ENCODE results near the gene RMC1.
"Not testable (repeated sequence)": the region's sequence is repeated elsewhere in the genome, so short reads cannot be mapped to it uniquely, and the experiment has no call there.

RMC1 gene

DNA sequence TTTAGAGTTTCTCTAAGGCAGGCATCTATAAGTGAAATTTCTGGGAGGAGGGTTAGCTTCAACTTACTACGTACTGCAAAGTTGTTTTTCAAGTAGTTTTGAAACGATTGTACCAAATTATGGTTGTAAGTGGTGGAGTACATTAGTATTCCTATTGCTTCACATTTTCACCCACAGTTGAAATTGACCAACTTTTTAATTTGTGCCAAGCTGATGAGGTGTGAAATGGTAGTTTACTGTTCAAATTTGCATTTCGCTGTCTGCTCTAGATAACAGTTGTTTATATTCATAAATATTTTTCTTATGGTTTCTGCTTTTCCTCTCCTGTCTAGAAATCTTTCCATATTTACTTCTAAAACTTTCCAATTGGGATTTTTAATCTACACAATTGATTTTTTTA is 64.4 kb downstream of the RMC1 start:
- DNase-seq: no peak

DNA sequence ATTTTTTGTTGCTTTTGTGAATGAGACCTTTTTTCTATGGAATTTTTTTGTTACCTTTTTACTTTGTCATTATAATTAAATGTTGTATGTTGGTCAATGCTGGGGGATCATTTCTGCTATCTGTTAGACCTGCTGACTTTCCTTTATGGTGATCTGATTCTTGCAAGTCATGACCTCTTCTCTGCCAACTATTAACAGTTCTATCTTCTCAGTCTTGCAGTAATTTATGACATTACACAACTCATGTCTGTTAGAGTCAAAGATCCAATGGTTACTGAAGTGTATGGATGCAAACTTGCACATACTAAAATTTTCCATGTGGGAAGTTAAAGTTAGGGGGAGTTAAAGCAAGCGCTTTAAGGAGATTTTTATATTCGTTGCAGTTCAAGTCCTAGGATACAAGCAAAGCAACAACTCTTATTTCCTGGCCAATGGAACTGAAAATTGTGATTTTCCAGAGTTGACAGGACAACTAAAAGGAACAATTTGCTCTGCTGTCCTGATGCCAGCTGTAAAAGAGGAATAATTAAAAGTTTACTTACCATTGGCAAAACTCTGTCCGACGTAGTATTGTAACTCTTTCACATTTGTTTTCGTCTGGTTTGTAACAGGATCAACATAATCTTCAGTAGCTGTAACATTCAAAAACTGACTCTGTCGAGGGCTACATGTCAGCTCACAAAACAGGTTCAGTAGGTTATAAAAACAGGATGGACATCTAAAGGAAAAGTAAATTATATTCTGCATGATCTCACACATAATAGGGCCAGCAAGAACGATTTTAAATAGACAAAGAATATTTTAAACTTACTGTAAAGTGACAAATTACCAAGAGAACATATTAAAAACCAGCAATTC is 65.2 kb downstream of the RMC1 start:
- no peak for DNase-seq

DNA sequence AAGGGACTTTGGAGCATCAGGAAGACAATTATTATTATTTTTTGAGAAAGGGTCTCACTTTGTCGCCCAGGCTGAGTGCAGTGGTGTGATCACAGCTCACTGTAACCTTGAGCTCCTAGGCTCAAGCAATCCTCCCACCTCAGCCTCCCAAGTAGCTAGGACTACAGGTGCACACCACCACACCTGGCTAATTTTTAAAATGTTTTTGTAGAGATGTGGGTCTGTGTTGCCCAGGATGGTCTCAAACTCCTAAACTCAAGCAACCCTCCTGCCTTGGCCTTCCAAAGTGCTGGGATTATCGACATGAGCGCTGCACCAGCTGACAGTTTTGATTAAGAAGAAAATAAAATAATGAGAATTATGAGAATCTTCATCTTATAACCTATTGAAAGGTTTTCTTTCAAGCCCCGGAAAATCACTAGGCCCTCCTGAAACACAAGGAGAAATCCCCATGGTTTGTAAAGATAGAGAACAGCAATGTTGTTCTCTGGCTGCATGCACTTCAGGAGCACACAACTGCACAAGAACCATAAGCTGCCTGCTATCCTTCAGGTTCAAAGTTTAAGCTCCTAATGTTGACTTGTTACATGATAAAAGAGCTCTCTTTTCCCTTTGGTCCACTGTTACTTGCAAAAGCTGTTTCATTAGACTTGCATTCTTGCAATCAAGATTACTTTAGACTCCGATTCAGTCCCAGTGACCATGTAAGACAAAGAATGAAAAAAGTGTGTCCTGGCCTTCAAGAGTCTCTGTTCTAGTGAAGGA is 66.2 kb downstream of the RMC1 start:
- no peak for DNase-seq

DNA sequence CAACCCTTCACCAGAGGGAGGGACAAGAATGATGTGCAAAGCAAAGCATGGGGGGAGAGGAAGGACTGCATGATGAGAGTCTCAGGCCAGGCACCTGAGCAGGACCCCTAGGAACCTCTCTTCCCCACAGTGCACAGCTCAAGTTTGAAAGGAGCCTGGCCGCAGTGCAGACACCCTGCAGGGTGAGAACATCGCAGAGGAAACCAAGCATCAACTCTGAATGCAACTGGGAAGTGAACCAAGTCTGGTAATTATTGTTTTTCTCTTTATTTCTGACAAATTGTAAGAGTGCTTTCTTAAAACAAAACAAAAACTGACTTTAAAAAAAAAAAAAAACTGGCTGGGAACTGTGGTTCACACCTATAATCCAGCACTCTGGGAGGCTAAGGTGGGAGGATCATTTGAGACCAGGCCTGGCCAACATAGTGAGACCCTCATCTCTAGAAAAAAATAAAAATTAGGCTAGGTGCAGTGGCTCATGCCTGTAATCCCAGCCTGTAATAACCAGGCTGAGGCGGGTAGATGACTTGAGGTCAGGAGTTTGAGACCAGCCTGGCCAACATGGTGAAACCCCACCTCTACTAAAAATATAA is 67.7 kb downstream of the RMC1 start:
- no peak for DNase-seq

DNA sequence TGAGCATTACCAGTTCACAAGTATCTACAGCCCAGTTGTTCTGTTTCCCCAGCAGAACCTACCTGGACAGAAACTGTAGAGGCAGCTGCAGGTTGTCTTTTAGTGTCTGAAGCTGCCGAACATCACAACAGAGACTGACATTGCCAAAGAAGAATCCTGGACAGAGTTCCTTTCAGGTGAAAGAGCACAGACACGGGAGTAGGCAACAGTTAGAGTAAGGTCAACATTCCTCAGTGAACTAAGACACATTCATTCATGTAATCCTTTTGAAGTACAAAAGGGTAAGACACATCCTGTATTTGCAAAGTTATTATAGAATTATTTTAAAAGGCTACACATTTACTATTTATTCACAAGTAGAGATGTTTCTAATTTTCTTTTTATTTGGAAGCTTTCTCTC is 68.7 kb downstream of the RMC1 start:
- DNase-seq: no peak

DNA sequence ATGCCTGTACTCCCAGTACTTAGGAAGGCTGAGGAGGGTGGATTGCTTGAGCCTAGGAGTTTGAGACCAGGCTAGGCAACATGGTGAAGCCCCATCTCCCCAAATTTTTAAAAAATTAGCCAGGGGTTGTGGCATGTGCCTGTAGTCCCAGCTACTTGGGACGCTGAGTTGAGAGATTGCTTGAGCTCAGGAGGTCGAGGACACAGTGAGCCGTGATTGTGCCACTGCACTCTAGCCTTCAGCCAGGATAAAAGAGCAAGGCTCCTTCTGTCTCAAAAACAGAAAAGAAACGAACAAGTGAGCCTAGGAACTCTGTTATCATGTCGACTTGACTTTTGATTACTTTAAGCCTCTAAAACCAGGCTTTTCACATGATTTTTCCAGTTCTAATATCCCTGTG is 69.3 kb downstream of the RMC1 start:
- DNase-seq: no peak

DNA sequence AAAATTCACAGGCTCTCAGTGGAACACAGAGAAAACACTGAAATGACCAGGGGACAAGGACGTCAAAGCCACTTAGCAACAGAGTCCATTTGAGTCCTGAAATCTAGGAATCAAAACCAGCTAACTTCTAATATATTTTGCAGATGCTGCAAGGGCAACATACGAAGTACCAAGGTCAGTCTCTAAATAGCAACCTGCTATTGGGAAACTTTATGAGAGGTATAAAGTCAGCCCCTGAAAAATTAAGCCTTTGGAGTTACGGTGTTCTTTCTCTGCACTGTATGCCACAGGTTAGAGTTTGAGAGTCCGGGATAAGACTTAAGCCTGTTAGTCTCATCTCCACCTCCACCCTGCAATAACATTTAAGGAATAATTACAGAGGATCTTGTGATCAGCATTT is 69.7 kb downstream of the RMC1 start:
- DNase-seq: no peak

DNA sequence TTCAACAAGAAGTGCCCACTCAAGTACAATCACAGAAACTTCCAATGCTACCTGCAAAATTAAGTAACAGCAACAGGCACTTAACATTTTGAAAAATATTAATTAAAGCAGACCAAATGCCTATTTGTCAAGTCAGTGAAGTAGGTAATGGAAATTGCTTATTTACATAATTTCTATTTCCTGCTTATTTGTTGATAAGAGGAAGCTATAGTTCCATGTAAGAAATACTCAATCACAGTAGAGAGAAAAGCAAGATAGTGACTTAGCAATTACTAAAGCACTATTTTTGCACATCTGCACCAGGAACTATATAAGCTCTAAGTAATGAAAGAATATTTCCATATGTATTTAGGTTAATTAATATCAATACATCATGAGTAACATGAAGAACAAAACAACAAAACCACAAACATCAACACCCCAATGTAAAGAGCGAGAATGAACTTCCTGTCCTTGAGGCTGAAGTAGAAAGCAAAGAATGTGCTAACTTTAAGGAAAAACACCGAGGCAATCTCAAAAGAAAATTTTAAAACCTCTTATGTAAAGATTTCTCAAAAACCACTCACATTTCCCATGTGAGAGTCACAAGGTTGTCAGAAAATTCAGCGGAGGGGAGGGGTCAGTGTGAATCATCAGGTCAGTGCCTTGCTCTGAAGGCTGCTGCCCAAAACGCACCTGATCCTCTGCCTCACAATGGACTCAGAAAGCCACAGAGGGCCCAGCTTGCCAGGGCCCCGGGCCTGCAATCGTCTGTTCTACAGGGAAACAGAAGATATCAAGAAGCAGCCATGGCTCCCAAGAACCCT is 70.5 kb downstream of the RMC1 start:
- peak; percentile 57 for DNase-seq

DNA sequence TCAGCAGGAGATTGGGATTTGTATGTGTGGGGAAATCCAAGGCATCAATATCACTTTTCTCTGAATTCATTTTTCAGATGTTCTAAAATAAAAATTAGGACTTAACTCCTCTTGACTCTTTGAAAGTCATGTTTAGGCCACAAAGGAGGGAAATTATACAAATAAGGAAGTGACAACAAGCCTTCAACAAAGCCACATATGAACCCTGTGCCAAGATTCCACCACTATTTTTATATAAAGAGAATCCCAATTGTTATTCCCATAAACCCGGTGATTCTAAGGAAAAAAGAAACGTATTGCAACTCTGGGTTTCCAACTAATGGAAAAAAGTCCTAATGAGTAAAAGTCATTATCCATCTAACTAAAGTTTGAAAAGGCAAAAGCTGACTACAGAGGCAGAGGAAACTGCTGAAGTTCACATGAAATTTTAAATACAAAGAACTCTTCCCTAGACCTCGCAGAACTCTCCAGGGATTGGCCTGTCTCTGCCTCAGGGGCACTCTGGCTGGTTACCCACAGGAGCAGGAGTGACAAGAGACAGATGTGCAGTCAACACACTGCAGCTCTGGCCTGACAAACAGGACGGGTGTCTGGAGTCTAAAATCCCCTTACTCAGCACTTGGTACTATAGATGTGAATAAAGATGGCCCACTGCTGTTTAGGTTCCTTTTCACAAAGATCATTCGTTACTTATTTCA is 71.4 kb downstream of the RMC1 start:
- no peak for DNase-seq

DNA sequence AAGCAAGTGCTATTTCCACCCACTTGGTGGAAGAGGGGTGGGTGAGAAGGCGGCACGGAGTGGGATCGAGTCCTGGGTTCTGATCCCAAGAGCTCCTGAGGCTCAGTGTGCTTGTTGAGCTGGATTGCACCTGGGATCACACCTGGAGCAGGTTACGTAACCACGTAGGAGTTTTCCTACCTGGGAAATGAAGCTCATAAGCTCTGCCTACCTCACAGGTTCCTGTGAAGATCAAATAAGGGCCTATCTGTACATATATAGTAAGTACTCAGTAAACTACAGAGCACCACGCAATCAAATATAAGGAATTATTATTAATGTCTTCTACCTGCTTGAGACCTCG is 72.0 kb downstream of the RMC1 start:
- no peak for DNase-seq

DNA sequence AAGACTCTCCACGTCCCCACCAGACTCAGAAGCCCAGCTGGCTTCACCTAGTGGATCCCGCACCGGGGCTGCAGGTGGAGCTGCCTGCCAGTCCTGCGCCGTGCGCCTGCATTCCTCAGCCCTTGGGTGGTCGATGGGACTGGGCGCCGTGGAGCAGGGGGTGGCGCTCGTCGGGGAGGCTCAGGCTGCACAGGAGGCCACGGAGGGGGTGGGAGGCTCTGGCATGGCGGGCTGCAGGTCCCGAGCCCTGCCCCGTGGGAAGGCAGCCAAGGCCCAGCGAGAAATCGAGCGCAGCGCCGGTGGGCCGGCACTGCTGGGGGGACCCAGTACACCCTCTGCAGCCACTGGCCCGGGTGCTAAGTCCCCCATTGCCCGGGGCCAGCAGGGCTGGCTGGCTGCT is 74.2 kb downstream of the RMC1 start:
- not testable (repeated sequence) for DNase-seq

DNA sequence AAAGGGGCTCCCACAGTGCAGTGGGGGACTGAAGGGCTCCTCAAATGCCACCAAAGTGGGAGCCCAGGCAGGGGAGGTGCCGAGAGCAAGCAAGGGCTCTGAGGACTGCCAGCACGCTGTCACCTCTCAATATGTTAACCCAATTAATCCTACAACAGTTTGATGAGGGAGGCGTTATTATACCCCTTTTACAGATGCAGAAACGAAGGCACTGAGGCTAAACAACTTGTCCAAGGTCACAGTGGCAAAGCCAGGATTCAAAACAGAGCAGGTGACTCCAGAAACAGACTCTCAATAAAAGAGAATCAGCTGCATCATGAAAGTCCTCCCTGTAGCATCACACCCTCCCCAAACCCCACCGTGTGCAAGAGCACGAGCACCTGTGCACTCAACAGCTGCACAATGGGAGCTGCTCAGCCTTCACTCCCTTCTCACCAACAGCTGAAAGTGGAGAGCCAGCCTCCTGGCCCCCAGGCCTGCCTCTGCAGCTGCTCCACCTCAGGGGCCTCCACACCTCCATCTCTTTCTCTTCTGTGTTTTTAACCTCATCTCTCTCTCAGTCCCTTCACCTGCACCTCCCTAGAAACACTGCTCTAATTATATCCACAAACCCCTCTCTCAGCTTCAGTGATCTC is 74.9 kb downstream of the RMC1 start:
- DNase-seq: no peak

DNA sequence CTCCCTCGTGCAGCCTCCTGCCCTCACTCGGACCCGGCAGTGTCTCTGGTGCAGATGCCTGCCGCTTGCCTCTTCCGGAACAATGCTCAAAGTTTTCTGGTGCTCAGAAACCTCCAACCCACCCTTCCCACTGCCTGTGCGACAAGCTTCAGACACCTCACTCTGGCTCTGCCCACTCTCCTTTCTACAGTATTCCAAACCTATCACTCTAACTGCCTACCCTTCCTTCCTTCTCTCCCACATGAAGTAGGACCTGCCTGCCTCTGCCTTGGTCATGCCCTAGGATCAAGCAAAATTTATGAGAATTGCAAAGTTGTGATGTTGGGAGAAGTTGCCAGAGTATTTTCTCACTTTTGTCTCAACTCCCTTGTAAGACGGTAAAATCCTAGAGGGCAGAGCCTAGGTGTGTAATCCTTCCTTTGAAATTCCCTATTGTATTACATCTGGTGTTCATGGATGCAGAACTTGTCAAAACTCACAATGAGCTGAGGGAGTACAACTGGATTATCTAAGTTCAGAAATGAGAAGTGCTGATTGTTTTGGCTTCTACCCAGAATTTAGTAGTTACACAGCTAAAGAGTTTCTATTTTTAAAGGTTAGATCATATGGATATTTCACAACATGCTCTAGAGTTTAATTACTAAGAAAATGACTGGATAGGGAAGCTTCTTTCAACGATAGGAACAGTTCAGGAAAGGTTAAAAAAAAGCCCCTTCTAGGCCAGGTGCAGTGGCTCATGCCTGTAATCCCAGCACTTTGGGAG is 75.8 kb downstream of the RMC1 start:
- DNase-seq: no peak

DNA sequence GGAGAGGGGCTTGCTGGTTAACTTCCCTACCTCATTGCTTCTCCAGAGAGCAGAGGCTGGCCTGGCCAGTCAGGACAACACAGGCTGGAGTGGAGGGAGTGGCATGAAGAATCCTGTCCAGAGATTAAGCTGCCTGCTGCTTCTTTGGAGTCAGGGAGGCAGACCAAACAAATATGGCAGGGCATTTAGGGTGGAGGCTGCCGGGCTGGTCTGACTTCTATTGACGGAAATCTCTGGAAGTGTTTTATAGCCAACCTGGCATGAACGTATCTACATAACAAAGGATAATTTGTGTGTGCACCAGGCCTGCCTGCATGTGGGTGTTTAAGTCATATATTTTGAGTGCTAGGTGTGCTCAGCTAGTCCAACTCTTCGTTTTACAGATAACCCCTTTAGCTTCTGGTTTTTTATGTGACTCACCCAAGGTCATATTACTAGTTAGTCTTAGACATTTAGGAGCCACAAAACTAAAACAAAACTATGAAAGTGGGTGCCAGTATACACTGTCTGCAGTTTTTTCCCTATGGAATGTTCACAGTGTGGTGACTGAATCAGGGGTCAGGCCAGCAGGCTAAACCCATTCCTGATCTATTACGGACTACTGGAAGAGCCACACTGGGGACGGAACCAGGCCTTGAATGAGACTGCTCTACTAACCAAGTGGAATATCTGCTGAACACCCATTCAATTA is 77.5 kb downstream of the RMC1 start:
- no peak for DNase-seq

Measured in activated naive CD4-positive, alpha-beta T cell treated with Interleukin-2 at 50 U/mL for 16 hours (primary cell).